ENCODE measurements around the gene TGFB2.

GRCh38 chr1:218490406-218490922, 145.3 kb downstream of the TGFB2 start:
- TF ChIP-seq, protein P1, sequence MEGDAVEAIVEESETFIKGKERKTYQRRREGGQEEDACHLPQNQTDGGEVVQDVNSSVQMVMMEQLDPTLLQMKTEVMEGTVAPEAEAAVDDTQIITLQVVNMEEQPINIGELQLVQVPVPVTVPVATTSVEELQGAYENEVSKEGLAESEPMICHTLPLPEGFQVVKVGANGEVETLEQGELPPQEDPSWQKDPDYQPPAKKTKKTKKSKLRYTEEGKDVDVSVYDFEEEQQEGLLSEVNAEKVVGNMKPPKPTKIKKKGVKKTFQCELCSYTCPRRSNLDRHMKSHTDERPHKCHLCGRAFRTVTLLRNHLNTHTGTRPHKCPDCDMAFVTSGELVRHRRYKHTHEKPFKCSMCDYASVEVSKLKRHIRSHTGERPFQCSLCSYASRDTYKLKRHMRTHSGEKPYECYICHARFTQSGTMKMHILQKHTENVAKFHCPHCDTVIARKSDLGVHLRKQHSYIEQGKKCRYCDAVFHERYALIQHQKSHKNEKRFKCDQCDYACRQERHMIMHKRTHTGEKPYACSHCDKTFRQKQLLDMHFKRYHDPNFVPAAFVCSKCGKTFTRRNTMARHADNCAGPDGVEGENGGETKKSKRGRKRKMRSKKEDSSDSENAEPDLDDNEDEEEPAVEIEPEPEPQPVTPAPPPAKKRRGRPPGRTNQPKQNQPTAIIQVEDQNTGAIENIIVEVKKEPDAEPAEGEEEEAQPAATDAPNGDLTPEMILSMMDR (IDR thresholded peaks at IDR 0.05; ENCODE audit: extremely low read depth in 1 of 2, insufficient read depth in 1 of 2, low read depth in 1 of 2, low read length in 2 of 2), result no peak
- TF ChIP-seq JUN (IDR thresholded peaks at IDR 0.05; ENCODE audit: borderline replicate concordance, insufficient read depth, insufficient read length, low read depth) (no peak), POLR2AphosphoS5 (IDR thresholded peaks at IDR 0.05; ENCODE audit: insufficient read depth, low read depth, low read length) (no peak)
